ENCODE data around the gene NEFH. TPM values are rescaled to one million over a fixed set of nuclear protein-coding genes. Genes with fewer than 3 reads are reported as not detected.
A peak's percentile ranks its signal among the peaks of the same experiment; 100 is the strongest.

The NEFH gene
- total RNA-seq, 4 donors from 2014 or later = 0.15 to 0.18 TPM; not detected in 2

- ATAC-seq (no peak), DNase-seq (no peak)
- no peak overlapping the region for H3K27ac ChIP-seq
- in situ Hi-C loops (cut with MboI; ENCODE audit: low sequenced_read_pairs in 4 of 4) (loop anchor here in 2 of 4 donors (10.0 to 25.0 kb wide), 2 partner anchors 130 to 237 kb away; no protein-coding TSS in a partner anchor), intact Hi-C loops (cut with DNase I; ENCODE audit: low total_unique reads) (loop anchor here (10.0 kb wide), 1 partner anchor 130 kb away; no protein-coding TSS in a partner anchor)
- TF ChIP-seq POLR2A (IDR thresholded peaks at IDR 0.05) = no peak
- peak in 3 of 5 experiments; percentile 21 to 32 (median 22) for TF ChIP-seq CTCF (IDR thresholded peaks at IDR 0.05 in 4 of 5, conservative IDR thresholded peaks at IDR 0.05 in 1 of 5)
- no peak overlapping the region for H3K4me3 ChIP-seq
- no peaks in the 10 kb centered on the region for H3K4me1 ChIP-seq
- H3K9me3 ChIP-seq = no peaks in the 10 kb centered on the region
- no peaks in the 10 kb centered on the region for H3K27me3 ChIP-seq
- peaks cover 0 to 85% of the 10 kb centered on the region in 2 donors for H3K36me3 ChIP-seq
These were observed 44.6 kb downstream of the NEFH start for GRCh38 chr22:29524442-29525191.

GRCh38 chr22:29528144-29528543 is 48.1 kb downstream of the NEFH start:
- DNase-seq (no peak), ATAC-seq (no peak)
- TF ChIP-seq CTCF (IDR thresholded peaks at IDR 0.05 in 4 of 5, conservative IDR thresholded peaks at IDR 0.05 in 1 of 5) (no peak), POLR2A (IDR thresholded peaks at IDR 0.05) (no peak)
- Histone ChIP-seq H3K4me3 (no peak overlapping the region), H3K9me3 (no peaks in the 10 kb centered on the region), H3K27ac (no peak overlapping the region), H3K4me1 (no peaks in the 10 kb centered on the region), H3K27me3 (no peaks in the 10 kb centered on the region), H3K36me3 (peaks cover 0 to 89% of the 10 kb centered on the region in 2 donors)
- in situ Hi-C loops (cut with MboI; ENCODE audit: low sequenced_read_pairs in 4 of 4) (loop anchor here in 2 of 4 donors (10.0 to 25.0 kb wide), 2 partner anchors 133 to 241 kb away; no protein-coding TSS in a partner anchor), intact Hi-C loops (cut with DNase I; ENCODE audit: low total_unique reads) (loop anchor here (10.0 kb wide), 1 partner anchor 133 kb away; no protein-coding TSS in a partner anchor)

GRCh38 chr22:29530716-29531115 is 50.7 kb downstream of the NEFH start:
- in situ Hi-C loops (cut with MboI; ENCODE audit: low sequenced_read_pairs in 4 of 4) (loop anchor here in 1 of 4 donors (25.0 kb wide), 1 partner anchor 243 kb away; no protein-coding TSS in a partner anchor), intact Hi-C loops (cut with DNase I; ENCODE audit: low total_unique reads) (no loop called here)
- no peak for TF ChIP-seq POLR2A (IDR thresholded peaks at IDR 0.05)
- TF ChIP-seq CTCF (IDR thresholded peaks at IDR 0.05 in 4 of 5, conservative IDR thresholded peaks at IDR 0.05 in 1 of 5) = no peak
- DNase-seq = no peak
- no peak overlapping the region for H3K4me3 ChIP-seq
- no peak for ATAC-seq
- H3K27ac ChIP-seq = no peak overlapping the region
- H3K9me3 ChIP-seq = no peaks in the 10 kb centered on the region
- H3K4me1 ChIP-seq = no peaks in the 10 kb centered on the region
- peaks cover 0 to 81% of the 10 kb centered on the region in 2 donors for H3K36me3 ChIP-seq
- H3K27me3 ChIP-seq = no peaks in the 10 kb centered on the region

- Histone ChIP-seq H3K4me1 (no peaks in the 10 kb centered on the region), H3K9me3 (no peaks in the 10 kb centered on the region), H3K27ac (no peak overlapping the region), H3K27me3 (no peaks in the 10 kb centered on the region), H3K36me3 (peaks cover 0 to 81% of the 10 kb centered on the region in 2 donors), H3K4me3 (no peak overlapping the region)
- intact Hi-C loops (cut with DNase I; ENCODE audit: low total_unique reads) = no loop called here
- in situ Hi-C loops (cut with MboI; ENCODE audit: low sequenced_read_pairs in 4 of 4) = loop anchor here in 1 of 4 donors (25.0 kb wide), 1 partner anchor 244 kb away; no protein-coding TSS in a partner anchor
- TF ChIP-seq CTCF (IDR thresholded peaks at IDR 0.05 in 4 of 5, conservative IDR thresholded peaks at IDR 0.05 in 1 of 5) (no peak), POLR2A (IDR thresholded peaks at IDR 0.05) (no peak)
- ATAC-seq (no peak), DNase-seq (no peak)
These were observed 51.4 kb downstream of the NEFH start for GRCh38 chr22:29531419-29531818.
